Motor neuron (in vitro differentiated cells): ENCODE data around the gene TBX2. TPM values are rescaled to one million over a fixed set of nuclear protein-coding genes. Genes with fewer than 3 reads are reported as not detected.

ENCODE experiments used
- ATAC-seq, 8 experiments: fragments of 200-7000 bp; cut with Tn5 transposase; replicated peaks in 6 of 8; 2 replicates each; pipeline ENCODE4 v1.8.0; 2021; ENCODE audit warnings: mild to moderate bottlenecking in 8 of 8, moderate library complexity in 8 of 8
- H3K27ac ChIP-seq, 2 donors: fragments of 250-450 bp; sonication (Bioruptor Pico); 2 replicates each; pipeline ENCODE4 v1.9.0; 2021; ENCODE audit warnings: antibody characterized with exemption in 2 of 2, mild to moderate bottlenecking in 2 of 2, moderate library complexity in 1 of 2
- H3K4me1 ChIP-seq, 2 donors: fragments of 250-450 bp; sonication (Bioruptor Pico); replicated peaks in 1 of 2; 2 replicates each; pipeline ENCODE4 v1.6.1; 2021; ENCODE audit warnings: antibody characterized with exemption in 2 of 2, mild to moderate bottlenecking in 2 of 2, moderate library complexity in 1 of 2
- H3K4me3 ChIP-seq, 5 donors: fragments of 250-450 bp; sonication (Bioruptor Pico); 2 replicates each; pipeline ENCODE4 v1.9.0; 2021; ENCODE audit warnings: antibody characterized with exemption in 5 of 5, mild to moderate bottlenecking in 5 of 5, moderate library complexity in 4 of 5
- WGBS, 10 experiments: fragments of 450-650 bp; shearing (Covaris generic); methylation state at CpG; one replicate each; pipeline ENCODE4 v1.0.0; 2022; 5-methylcytosine and 5-hydroxymethylcytosine counted together
- in situ Hi-C, 9 experiments: fragments of 400-800 bp; cut with MboI; loops; one replicate each; pipeline ENCODE4 v1.15.0; 2021; ENCODE audit warnings: low sequenced_read_pairs in 9 of 9, low pct_unique_long_range_greater_than_20kb in 2 of 9; ENCODE audit not compliant: unreplicated experiment in 9 of 9
- total RNA-seq, 8 experiments: library from RNA; unstranded; fragments of 300-600 nt; gene quantifications; 2 replicates each; pipeline versions ENCODE4 v1.2.3 to v1.2.4, GENCODE V29; 2022

The TBX2 gene
- total RNA-seq, 8 experiments from 2014 or later = 0.25 to 2.9 (median 2.1) TPM

GRCh38 chr17:61362852-61363600 lies 36.6 kb upstream of the TBX2 start:
- in situ Hi-C loops = no loop called here
- WGBS, 10 experiments = 0 to 100% (median 90%) methylated on average over 1 to 9 of the region's 9 CpGs; no CpG with 5 or more reads in 2 of the 10 experiments
- H3K4me3 ChIP-seq = no peak overlapping the region

GRCh38 chr17:61363601-61364462 lies 35.8 kb upstream of the TBX2 start:
- 80 to 100% (median 98%) methylated on average over 1 to 8 of the region's 13 CpGs; no CpG with 5 or more reads in 2 of the 10 experiments for WGBS, 10 experiments
- ATAC-seq = peak in 1 of 8 experiments; percentile 18
- H3K27ac ChIP-seq = no peak overlapping the region
- peaks cover 0 to 4% of the 10 kb centered on the region in 2 donors for H3K4me1 ChIP-seq
- in situ Hi-C loops = no loop called here
- no peak overlapping the region for H3K4me3 ChIP-seq

More at GRCh38 chr17:61362852-61363600, 36.6 kb upstream of the TBX2 start:
- Histone ChIP-seq H3K4me1 (no peaks in the 10 kb centered on the region), H3K27ac (no peak overlapping the region)
- ATAC-seq = peak in 1 of 8 experiments; percentile 24

GRCh38 chr17:61364463-61364846 lies 35.2 kb upstream of the TBX2 start:
- peaks cover 4 to 11% of the 10 kb centered on the region in 2 donors for H3K4me1 ChIP-seq
- WGBS, 10 experiments = 97 to 100% (median 100%) methylated on average over 1 to 3 of the region's 3 CpGs; no CpG with 5 or more reads in 5 of the 10 experiments
- in situ Hi-C loops = no loop called here
- H3K27ac ChIP-seq = no peak overlapping the region
- ATAC-seq = no peak
- H3K4me3 ChIP-seq = no peak overlapping the region

- 70 to 100% (median 88%) methylated on average over 3 to 7 of the region's 8 CpGs; no CpG with 5 or more reads in 2 of the 10 experiments for WGBS, 10 experiments
These were observed 33.4 kb upstream of the TBX2 start for GRCh38 chr17:61366076-61366714.

GRCh38 chr17:61366715-61367413 lies 32.8 kb upstream of the TBX2 start:
- no peak overlapping the region for H3K27ac ChIP-seq
- WGBS, 10 experiments = 67 to 100% (median 73%) methylated on average over 2 to 14 of the region's 19 CpGs; no CpG with 5 or more reads in 3 of the 10 experiments
- peak in 3 of 8 experiments; percentile 23 to 55 (median 31) for ATAC-seq
- in situ Hi-C loops = no loop called here
- H3K4me1 ChIP-seq = peaks cover 5 to 12% of the 10 kb centered on the region in 2 donors
- H3K4me3 ChIP-seq = no peak overlapping the region

More at GRCh38 chr17:61366076-61366714, 33.4 kb upstream of the TBX2 start:
- Histone ChIP-seq H3K4me1 (peaks cover 5 to 12% of the 10 kb centered on the region in 2 donors), H3K4me3 (no peak overlapping the region), H3K27ac (no peak overlapping the region)
- ATAC-seq = no peak
- in situ Hi-C loops = no loop called here

GRCh38 chr17:61368049-61368831 lies 31.4 kb upstream of the TBX2 start:
- in situ Hi-C loops = no loop called here
- peaks cover 5 to 12% of the 10 kb centered on the region in 2 donors for H3K4me1 ChIP-seq
- H3K4me3 ChIP-seq = no peak overlapping the region
- 60 to 100% (median 94%) methylated on average over 1 to 6 of the region's 27 CpGs; no CpG with 5 or more reads in 4 of the 10 experiments for WGBS, 10 experiments
- H3K27ac ChIP-seq = no peak overlapping the region
- ATAC-seq = no peak

- Histone ChIP-seq H3K4me3 (no peak overlapping the region), H3K4me1 (peaks cover 5 to 12% of the 10 kb centered on the region in 2 donors), H3K27ac (peak overlapping the region in 1 of 2 donors; percentile 1)
- in situ Hi-C loops = no loop called here
- 60 to 100% (median 100%) methylated on average over 1 to 2 of the region's 7 CpGs; no CpG with 5 or more reads in 5 of the 10 experiments for WGBS, 10 experiments
- peak in 5 of 8 experiments; percentile 68 to 90 (median 79) for ATAC-seq
These were observed 30.7 kb upstream of the TBX2 start for GRCh38 chr17:61368832-61369450.

GRCh38 chr17:61369751-61370150 lies 29.9 kb upstream of the TBX2 start:
- WGBS, 10 experiments = 83 to 100% (median 91%) methylated on average over 1 to 6 of the region's 10 CpGs; no CpG with 5 or more reads in 3 of the 10 experiments
- Histone ChIP-seq H3K27ac (no peak overlapping the region), H3K4me3 (no peak overlapping the region), H3K4me1 (peaks cover 5 to 12% of the 10 kb centered on the region in 2 donors)
- in situ Hi-C loops = no loop called here
- no peak for ATAC-seq

- peaks cover 5 to 12% of the 10 kb centered on the region in 2 donors for H3K4me1 ChIP-seq
- in situ Hi-C loops = no loop called here
- H3K4me3 ChIP-seq = no peak overlapping the region
- WGBS, 10 experiments = 100% methylated on average over 1 of the region's 1 CpG; no CpG with 5 or more reads in 7 of the 10 experiments
- no peak for ATAC-seq
- H3K27ac ChIP-seq = no peak overlapping the region
These were observed 28.5 kb upstream of the TBX2 start for GRCh38 chr17:61371179-61371578.

- 38 to 100% (median 92%) methylated on average over 1 to 8 of the region's 8 CpGs; no CpG with 5 or more reads in 1 of the 10 experiments for WGBS, 10 experiments
- H3K27ac ChIP-seq = no peak overlapping the region
- no peak overlapping the region for H3K4me3 ChIP-seq
- in situ Hi-C loops = no loop called here
- peaks cover 5 to 12% of the 10 kb centered on the region in 2 donors for H3K4me1 ChIP-seq
- ATAC-seq = no peak
These were observed 28.0 kb upstream of the TBX2 start for GRCh38 chr17:61371606-61372005.

GRCh38 chr17:61372436-61372835 lies 27.2 kb upstream of the TBX2 start:
- peaks cover 5 to 12% of the 10 kb centered on the region in 2 donors for H3K4me1 ChIP-seq
- in situ Hi-C loops = no loop called here
- H3K4me3 ChIP-seq = no peak overlapping the region
- 80 to 100% (median 93%) methylated on average over 1 to 9 of the region's 9 CpGs; no CpG with 5 or more reads in 1 of the 10 experiments for WGBS, 10 experiments
- ATAC-seq = no peak
- H3K27ac ChIP-seq = no peak overlapping the region
